Stimulated activated CD4-positive, alpha-beta T cell treated with anti-CD3 and anti-CD28 coated beads, Interleukin-12 subunit alpha, Interleukin-12 subunit beta, amount 100 ng/mL, for 4 hours (primary cell): Measurements from ENCODE around the gene TMEFF1.
A peak's percentile ranks its signal among the peaks of the same experiment; 100 is the strongest.
"Not testable (repeated sequence)": the region's sequence is repeated elsewhere in the genome, so short reads cannot be mapped to it uniquely, and the experiment has no call there.

Source experiments
- DNase-seq: peaks from one replicate; pipeline ENCODE4 v3.0.0-alpha.2; 2020

Gene TMEFF1

DNA sequence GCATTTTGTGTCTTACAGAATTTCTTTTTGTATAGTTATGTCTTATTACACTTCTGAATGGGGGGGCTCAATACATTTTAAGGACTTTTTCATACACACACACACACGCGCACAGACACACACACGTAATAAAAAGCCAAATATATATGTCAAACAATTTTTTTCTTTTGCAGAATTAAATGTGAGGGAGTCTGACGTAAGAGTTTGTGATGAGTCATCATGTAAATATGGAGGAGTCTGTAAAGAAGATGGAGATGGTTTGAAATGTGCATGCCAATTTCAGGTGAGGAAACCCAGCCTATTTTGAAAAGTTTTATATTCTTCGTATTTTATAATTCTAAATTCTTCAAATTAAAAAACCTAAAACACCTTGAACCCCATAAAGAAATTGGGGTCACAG, 25.6 kb downstream of the TMEFF1 start:
- no peak for DNase-seq

DNA sequence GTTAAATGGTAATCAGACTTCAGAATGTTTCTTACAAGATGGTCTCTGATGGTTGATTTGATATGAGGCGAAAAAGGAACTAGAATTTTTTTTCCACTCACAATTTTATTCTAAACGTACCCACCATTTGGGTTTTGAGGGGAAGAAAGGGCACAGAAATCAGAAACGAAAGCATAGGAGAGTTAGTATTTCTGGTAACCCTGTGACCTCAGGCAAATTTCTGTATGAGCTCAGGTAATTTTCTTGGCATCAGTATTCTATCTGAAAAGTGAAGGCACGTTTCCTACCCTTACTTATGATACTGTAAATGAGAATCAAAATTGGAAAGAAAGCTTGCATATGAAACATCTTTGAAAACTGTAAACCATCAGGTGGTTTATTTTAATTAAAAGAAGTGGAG, 26.5 kb downstream of the TMEFF1 start:
- no peak for DNase-seq

DNA sequence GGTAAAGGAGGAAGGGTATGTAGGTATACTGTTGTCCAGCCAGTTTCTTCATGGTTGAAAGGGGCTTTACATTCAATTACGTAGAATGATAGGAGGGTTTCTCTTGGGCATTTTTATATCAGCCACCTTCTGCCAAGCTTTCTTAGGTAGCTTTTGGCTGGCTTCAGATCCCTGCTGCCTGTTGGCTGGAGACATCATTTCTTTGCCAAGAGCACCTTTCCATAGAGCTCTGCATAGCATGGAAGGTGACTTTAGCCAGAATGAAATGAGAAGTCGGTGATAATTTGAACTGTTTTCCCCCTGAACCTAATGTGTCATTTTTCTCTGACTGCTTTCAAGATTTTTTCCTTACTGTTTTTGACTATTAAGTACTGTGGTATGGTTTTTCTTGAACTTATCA, 26.9 kb downstream of the TMEFF1 start:
- DNase-seq = no peak

DNA sequence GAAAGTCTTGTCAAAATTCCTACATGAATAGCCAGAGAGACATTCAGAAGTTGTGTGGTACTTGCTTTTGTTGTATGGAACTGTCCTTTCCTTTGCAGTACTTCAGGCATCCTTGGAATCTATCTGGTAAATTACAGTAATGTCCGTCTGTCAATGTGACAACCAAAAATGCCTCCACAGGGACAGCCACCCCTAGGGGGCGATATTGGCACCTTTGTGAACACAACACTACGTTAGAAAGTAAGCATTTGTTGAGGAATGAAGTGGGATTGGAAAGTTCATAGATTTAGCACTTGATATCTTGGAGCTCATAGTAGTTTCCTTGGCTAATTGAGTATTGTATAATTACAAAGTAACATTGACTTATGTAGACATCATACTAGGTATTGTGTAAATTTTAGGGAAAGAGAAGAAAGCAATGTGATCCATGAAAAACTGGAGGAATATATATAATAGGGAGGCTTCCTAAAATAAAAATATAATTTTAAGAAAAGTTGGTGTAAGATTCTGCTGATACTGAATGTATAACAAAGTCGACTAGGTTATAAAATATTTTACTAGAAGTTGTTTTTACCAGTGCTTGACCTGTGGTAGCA, 32.7 kb downstream of the TMEFF1 start:
- DNase-seq = peak; percentile 63

DNA sequence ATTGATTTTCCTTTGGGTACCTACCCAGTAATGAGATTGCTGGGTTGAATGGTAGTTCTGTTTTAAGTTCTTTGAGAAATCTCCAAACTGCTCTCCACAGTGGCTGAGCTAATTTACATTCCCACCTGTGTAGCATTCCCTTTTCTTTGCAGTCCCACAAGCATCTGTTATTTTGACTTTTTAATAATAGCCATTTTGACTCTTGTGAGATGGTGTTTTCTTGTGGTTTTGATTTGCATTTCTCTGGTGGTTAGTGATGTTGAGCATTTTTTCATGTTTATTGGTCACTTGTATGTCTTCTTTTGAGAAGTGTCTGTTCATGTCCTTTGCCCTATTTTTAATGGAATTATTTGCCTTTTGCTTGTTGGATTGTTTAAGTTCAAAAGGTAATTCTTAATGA, 34.4 kb downstream of the TMEFF1 start:
- not testable (repeated sequence) for DNase-seq

- no peak for DNase-seq
Measured at GRCh38 chr9:100511205-100511604, 38.3 kb downstream of the TMEFF1 start.

- DNase-seq = no peak
Measured at GRCh38 chr9:100515578-100516494, 42.9 kb downstream of the TMEFF1 start.

GRCh38 chr9:100521282-100521681, 48.3 kb downstream of the TMEFF1 start:
- DNase-seq = no peak

GRCh38 chr9:100525563-100525962, 52.6 kb downstream of the TMEFF1 start:
- no peak for DNase-seq

GRCh38 chr9:100527180-100527794, 54.3 kb downstream of the TMEFF1 start:
- DNase-seq = not testable (repeated sequence)

- no peak for DNase-seq
Measured at GRCh38 chr9:100534401-100534800, 61.5 kb downstream of the TMEFF1 start.

DNA sequence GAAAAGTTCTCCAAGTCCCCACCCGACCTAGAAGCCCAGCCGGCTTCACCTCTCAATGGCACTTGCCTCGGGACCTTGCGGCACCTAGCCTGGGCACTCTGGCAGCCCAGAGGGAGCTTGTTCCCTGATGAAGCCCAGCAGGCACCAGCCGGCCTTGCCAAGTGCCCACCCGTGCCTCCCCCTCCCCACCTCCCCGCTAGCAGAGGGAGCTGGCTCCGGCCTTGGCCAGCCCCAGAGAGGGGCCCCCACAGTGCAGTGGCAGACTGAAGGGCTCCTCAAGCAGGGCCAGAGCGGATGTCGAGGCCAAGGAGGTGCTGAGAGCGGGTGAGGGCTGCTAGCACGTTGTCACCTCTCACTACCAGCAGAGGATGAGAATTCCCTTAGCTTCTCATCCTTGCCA, 67.4 kb downstream of the TMEFF1 start:
- DNase-seq = no peak

DNA sequence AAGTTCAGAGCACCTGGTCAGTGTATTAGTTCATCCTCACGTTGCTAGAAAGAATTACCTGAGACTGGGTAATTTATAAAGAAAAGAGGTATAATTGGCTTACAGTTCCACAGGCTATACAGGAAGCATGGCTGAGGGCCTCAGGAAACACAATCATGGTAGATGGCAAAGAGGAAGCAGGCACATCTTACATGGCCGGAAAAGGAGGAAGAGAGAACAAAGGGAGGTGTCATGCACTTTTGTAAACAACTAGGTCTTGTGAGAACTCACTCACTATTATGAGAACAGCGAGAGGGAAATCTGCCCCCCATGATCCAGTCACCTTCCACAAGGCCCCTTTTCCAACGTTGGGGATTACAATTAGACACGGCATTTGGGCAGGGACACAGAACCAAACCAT, 76.1 kb downstream of the TMEFF1 start:
- no peak for DNase-seq

- DNase-seq = no peak
Measured at GRCh38 chr9:100554935-100555401, 82.0 kb downstream of the TMEFF1 start.

- DNase-seq = no peak
Measured at GRCh38 chr9:100555471-100555870, 82.5 kb downstream of the TMEFF1 start.

- no peak for DNase-seq
Measured at GRCh38 chr9:100557053-100557452, 84.1 kb downstream of the TMEFF1 start.

DNA sequence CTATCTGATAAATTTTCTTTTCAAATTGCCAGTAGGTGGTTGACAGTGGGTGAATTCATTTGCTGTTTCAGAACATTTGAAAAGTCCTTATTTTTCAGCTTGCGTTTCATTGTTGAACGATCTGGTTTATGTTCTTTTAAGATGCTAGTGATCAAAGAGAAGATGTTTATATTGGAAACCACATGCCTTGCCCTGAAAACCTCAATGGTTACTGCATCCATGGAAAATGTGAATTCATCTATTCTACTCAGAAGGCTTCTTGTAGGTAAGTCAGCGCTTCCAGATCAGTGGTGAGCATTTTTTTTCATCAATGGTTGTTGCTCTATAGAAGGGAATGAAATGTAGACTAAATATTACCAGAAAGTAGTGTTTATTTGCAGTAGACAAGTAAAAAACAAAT, 88.3 kb downstream of the TMEFF1 start:
- DNase-seq = no peak

DNA sequence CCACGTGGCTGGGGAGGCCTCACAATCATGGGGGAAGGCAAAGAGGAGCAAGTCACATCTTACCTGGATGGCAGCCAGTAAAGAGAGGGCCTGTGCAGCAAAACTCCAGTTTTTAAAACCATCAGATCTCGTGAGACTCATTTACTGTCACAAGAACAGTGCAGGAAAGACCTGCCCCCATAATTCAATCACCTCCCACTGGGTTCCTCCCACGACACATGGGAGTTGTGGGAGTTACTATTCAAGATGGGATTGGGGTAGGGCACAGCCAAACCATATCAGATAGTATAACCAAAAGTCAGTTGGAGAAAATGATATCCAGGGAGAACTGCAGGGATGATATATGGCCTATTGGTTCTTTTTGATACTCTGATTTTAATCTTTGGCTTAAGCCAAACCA, 94.9 kb downstream of the TMEFF1 start:
- DNase-seq = no peak

DNA sequence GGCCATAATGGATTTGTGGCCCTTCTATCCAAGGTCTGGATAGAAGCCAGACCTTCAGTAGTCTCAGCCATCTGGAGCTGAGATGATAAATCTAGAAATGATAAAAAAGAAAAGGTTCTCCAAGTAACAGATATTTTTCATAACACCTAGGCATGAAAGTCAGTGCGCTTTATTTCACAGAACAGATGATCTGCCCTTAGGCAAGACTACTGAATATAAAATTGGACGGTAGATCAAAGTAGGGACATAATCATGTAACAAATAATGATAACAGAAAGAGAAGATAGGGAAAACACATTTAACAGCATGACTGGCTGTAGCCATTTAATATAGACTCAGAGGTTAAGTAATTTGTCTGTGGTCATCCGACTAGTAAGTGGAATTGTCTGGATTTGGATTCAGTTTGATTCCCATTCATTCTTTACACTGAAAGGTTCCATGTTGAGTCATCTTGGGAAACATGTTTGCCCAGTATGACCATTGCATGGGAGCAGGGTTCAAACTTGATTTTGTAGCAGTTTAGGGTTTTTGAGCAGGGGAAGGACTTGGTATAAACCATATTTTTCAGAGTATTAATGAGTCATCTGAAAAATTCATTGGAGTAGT, 100.8 kb downstream of the TMEFF1 start:
- DNase-seq = no peak

GRCh38 chr9:100575006-100575405, 102.1 kb downstream of the TMEFF1 start:
- DNase-seq = no peak

- no peak for DNase-seq
Measured at GRCh38 chr9:100575765-100576386, 102.9 kb downstream of the TMEFF1 start.

- no peak for DNase-seq
Measured at GRCh38 chr9:100577776-100578448, 105.0 kb downstream of the TMEFF1 start, which contains the start of gene CAVIN4. CAVIN4 (plus strand) TSS chr9:100578079; CDS start chr9:100578144, 65 bp downstream.
